ENCODE measurements around the gene PNPLA1.

Gene PNPLA1

GRCh38 chr6:36266913-36267644 is 2.8 kb upstream of the PNPLA1 start:
- no peak for TF ChIP-seq CTCF (conservative IDR thresholded peaks at IDR 0.05; ENCODE audit: low read depth, low read length)
- DNase-seq (ENCODE audit: low read depth) = no peak
- no peak overlapping the region for H3K4me3 ChIP-seq (ENCODE audit: low read length)

GRCh38 chr6:36267731-36268477 is 2.0 kb upstream of the PNPLA1 start:
- TF ChIP-seq CTCF (conservative IDR thresholded peaks at IDR 0.05; ENCODE audit: low read depth, low read length) = no peak
- no peak for DNase-seq (ENCODE audit: low read depth)
- H3K4me3 ChIP-seq (ENCODE audit: low read length) = no peak overlapping the region

DNA sequence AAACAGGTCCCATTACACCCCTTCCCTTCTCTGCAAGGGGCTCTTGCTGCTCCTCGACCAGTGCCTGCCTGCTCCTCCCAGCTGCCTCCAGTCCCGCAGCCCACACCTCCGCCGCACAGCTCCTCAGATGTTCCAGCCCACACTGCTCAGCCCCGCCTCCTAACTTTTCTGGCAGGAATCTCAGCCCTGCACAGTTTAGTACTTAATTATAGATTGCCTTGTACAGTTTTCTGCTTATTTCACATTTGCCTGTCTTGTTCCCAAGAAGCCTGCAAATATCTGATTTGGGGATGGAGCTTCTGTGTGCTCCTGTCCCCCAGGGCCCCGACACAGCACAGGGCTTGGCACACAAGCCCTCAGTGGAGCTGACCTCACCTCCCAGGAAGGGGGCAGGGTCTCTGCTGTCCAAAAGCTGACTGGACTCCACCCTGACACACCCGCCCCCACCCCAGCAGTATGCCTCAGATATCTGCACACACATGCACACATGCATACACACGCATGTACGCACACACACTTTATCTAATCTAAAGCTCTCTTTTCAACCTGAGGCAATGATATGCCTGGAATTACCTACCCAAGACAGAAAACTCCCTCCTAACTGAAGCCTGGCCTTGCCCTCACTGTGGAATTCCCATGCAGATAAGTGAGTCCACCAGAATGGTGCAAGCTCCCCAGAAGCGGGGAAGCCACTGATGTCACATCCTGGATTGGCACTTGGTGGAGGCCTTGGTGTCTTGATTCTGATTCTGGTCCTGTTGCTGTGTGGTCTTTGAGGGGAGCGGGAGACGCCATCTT is 1.2 kb upstream of the PNPLA1 start:
- no peak for DNase-seq (ENCODE audit: low read depth)
- TF ChIP-seq CTCF (conservative IDR thresholded peaks at IDR 0.05; ENCODE audit: low read depth, low read length) = no peak
- no peak overlapping the region for H3K4me3 ChIP-seq (ENCODE audit: low read length)

DNA sequence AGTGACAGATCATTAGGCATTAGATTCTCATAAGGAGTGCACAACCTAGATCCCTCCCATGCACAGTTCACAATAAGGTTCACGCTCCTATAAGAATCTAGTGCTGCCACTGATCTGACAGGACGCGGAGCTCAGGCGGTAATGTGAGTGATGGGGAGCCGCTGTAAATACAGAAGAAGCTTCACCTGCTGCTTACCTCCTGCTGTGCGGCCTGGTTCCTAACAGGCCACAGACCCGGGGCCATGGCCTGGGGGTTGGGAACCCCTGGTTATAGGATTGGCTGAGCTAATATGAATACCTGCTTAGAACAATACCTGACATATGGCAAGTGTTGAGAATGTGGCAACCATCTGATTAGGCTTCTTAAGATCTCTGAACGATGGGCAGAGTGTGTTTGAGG is 2.4 kb downstream of the PNPLA1 start:
- no peak for TF ChIP-seq CTCF (conservative IDR thresholded peaks at IDR 0.05; ENCODE audit: low read depth, low read length)
- no peak overlapping the region for H3K4me3 ChIP-seq (ENCODE audit: low read length)
- no peak for DNase-seq (ENCODE audit: low read depth)

GRCh38 chr6:36273067-36273466 is 3.2 kb downstream of the PNPLA1 start:
- DNase-seq (ENCODE audit: low read depth) = no peak

More at GRCh38 chr6:36273067-36273466, 3.2 kb downstream of the PNPLA1 start:
- no peak overlapping the region for H3K4me3 ChIP-seq (ENCODE audit: low read length)
- no peak for TF ChIP-seq CTCF (conservative IDR thresholded peaks at IDR 0.05; ENCODE audit: low read depth, low read length)
